Superior temporal gyrus (tissue), 1 donor: ENCODE measurements around the gene MCRIP1.

Experiments
- DNase-seq: peaks from one replicate; pipeline ENCODE4 v3.0.0-alpha.2; 2016; ENCODE audit errors: extremely low spot score

MCRIP1 gene

DNA sequence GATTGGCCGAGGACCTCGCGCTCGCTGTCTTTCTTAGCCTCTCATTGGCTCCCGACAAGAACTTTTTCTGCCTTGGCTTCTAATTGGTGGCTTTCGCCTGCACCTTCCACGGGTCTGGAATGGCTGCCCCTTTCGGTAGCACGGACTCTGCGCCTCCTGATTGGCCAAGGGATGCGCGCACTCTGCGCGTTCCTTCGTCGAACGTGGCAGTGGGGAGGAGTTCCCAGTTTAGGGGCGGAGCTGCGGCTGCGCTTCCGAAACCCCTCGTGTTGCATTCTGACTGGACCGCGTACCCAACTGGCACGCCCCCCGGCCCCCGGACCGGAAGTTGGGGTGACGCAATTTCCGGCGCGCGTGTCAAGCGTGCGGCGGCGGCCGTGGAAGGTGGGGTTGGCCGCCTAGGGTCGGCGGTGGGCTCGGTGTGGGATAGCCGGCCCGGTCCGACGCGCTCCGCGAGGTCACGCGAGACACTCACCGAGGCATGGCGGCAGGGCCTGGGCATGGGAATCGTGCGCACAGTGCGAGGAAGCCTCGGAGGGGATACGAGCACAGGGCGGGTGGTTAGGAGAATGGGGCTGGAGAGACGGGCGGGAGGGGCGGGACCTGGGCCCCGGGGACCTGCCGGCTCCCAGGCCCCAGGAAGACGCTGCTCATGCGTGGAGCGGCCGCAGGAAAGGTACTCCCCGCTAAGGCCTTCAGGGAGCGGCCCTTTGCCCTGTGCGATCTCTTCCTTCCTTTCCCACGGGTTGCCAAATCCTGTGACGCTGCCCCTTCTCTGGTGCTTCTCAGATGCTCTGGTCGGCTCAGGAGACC lies 27.9 kb upstream of the MCRIP1 start:
- DNase-seq: peak; percentile 100

GRCh38 chr17:81859906-81860755 lies 27.0 kb upstream of the MCRIP1 start, which contains the start of gene P4HB:
Gene P4HB, minus strand, starts transcription at chr17:81860535. Its CDS starts 64 bp downstream, at chr17:81860471.
- no peak for DNase-seq

GRCh38 chr17:81858967-81859905 lies 26.1 kb upstream of the MCRIP1 start:
- DNase-seq: no peak

- no peak for DNase-seq
Observed at GRCh38 chr17:81858170-81858966, 25.3 kb upstream of the MCRIP1 start.

GRCh38 chr17:81854974-81855774 lies 22.1 kb upstream of the MCRIP1 start:
- DNase-seq: no peak

DNA sequence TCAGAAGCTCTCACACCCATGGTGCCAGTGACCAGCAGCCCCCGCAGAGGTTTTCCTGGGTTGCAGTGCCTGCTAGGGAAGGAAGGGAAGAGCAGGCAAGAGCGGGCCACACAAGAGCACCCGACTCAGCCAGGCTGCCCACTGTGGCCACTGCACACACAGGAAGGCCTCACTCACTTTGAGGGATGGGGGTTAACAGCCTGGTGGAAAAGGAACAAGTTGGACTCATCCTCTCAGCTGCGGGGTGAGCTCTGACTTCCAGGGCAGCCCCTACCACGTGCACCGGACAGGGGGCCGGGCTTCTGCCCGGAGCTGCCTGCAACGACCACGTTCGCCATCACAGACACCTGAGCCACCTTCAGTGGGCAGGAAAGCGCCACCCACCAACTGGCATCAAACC lies 19.1 kb upstream of the MCRIP1 start:
- DNase-seq: no peak

DNA sequence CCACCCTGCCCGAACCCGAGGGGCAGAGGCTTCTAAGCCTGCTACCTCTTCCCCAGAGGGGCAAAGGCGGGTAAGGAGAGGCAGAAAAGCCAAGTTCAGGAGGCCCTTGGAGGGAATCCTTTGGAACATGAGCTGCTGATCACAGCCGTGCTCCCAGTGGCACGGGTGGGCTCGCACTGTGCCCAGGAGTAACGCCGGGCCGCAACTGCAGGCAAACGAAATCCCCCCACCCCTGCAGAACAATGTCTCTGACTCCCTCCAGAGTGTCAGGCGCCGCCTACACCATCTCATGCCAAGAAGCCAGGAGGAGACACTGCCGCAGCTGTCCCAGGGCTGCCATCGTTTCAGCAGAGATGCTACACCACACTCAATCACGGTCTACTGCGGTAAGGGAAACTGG lies 18.3 kb upstream of the MCRIP1 start:
- no peak for DNase-seq

GRCh38 chr17:81849457-81849856 lies 16.4 kb upstream of the MCRIP1 start:
- DNase-seq: no peak

DNA sequence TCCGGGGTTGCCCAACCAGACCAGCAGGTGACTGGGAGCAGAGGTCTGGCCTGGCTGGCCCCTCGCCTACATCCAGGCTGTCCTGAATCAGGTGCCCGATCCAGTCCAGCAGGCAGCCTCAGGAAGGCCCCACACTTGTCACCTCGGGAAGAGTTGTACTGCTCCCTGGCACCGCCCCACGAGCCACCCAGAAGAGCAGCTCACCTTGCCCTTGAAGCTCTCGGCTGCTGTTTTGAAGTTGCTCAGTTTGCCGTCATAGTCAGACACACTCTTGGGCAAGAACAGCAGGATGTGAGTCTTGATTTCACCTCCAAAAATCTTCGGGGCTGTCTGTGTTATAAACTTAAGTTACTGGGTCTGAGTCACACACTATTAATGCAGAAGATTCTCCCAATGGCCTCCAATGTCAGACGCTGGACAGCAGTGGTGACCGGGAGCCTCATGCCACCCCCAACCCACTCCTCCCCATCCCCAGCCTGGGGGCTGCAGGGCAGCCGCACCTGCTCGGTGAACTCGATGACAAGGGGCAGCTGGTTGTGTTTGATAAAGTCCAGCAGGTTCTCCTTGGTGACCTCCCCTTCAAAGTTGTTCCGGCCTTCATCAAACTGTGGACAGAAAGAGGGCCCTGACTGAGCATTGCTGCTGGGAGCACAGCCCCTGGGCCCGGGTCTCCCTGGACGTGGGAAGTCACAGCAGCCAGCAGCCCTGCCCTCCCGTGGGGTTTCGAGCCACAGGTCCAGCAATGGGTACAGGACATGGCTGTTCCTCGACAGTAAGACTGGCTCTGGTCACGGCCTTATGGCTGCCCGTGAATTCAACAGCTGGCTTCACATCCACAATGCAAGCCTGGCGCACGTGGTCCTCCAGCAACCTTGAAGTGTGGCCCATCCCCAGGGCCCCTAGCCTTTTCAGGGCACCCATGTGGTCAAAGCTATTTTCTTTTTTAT lies 13.9 kb upstream of the MCRIP1 start:
- no peak for DNase-seq

- DNase-seq: no peak
Observed at GRCh38 chr17:81845881-81846742, 13.0 kb upstream of the MCRIP1 start.

- DNase-seq: no peak
Observed at GRCh38 chr17:81845361-81845760, 12.3 kb upstream of the MCRIP1 start.

DNA sequence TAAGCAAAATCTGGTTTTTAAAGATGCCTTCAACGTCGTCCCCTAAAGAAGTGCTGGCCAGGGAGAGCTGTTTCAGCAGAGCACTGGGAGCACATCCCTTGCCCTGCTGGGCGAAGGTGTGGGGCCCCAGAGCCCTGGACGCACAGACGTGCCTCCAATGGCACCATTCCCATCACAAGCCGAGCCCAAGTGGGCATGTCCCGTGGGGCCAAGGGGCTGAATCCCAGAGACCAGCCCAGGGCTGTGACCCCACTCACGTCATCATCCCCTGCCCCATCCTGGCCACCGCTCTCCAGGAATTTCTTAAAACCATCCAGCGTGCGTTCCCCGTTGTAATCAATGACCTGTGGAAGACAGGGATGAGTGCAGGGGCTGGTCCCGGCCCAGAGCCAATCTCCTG lies 11.8 kb upstream of the MCRIP1 start:
- no peak for DNase-seq

DNA sequence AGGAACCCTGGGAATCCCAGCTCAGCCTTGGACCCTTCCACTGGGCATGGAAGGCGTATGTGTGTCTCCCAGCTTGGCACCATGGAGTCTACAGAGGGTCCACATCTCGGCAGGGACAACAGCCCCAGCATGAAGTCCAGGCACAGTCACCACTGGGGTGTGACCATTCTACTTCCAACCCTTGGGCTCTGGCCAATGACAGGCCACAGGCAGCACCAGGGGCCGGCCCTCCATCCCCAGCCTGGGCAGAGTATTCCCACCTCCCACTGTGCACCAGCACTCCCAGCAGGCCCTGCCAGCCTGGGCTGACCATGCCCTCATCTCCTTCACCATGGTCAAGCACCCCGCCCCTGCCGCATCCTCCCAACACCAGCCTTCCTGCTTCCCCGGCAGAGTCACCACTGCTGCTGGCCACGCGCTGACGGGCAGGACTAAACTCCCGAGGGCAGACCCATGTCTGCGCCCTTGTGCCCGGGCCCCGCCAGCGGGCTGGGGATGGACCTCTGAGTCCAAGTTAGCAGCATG lies 11.3 kb upstream of the MCRIP1 start:
- DNase-seq: no peak

GRCh38 chr17:81843713-81844326 lies 10.7 kb upstream of the MCRIP1 start:
- no peak for DNase-seq

- no peak for DNase-seq
Observed at GRCh38 chr17:81842725-81843504, 9.8 kb upstream of the MCRIP1 start.

DNA sequence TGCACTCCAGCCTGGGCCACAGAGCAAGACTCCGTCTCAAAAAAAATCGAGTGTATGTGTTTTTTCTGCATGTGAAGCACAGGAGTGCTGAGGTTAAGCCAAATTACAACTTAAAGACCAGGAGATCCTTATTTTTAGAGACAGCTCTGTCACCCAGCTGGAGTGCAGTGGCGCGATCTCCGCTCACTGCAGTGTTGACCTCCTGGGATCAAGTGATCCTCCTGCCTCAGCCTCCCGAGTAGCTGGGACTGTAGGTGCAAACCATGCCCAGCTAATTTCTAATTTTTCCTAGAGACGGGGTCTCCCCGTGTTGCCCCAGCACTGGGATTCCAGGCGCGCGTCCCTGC lies 9.3 kb upstream of the MCRIP1 start:
- DNase-seq: no peak

DNA sequence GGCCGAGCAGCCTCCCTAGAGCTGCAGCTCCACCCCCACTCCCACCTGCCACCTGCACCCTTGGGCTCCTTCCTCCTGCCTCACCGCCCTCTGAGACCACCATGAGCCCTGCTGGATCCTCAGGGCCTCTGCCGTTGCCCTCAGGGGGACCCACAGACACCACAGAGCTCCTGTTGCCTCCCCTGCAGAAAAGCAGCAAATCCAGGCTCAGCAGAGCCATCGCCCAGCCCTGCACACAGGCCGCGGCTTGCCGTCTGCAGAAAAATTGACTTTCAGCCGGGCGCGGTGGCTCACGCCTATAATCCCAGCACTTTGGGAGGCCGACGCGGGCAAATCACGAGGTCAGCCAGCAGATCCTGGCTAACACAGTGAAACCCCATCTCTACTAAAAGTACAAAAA lies 8.8 kb upstream of the MCRIP1 start:
- no peak for DNase-seq
